ENCODE results near the gene SYP. TPM values are rescaled to one million over a fixed set of nuclear protein-coding genes. Genes with fewer than 3 reads are reported as not detected.
A peak's percentile ranks its signal among the peaks of the same experiment; 100 is the strongest.
"Not testable (repeated sequence)": the region's sequence is repeated elsewhere in the genome, so short reads cannot be mapped to it uniquely, and the experiment has no call there.

The SYP gene
- total RNA-seq, 1 experiment from 2014 or later, result 0.16 TPM

DNA sequence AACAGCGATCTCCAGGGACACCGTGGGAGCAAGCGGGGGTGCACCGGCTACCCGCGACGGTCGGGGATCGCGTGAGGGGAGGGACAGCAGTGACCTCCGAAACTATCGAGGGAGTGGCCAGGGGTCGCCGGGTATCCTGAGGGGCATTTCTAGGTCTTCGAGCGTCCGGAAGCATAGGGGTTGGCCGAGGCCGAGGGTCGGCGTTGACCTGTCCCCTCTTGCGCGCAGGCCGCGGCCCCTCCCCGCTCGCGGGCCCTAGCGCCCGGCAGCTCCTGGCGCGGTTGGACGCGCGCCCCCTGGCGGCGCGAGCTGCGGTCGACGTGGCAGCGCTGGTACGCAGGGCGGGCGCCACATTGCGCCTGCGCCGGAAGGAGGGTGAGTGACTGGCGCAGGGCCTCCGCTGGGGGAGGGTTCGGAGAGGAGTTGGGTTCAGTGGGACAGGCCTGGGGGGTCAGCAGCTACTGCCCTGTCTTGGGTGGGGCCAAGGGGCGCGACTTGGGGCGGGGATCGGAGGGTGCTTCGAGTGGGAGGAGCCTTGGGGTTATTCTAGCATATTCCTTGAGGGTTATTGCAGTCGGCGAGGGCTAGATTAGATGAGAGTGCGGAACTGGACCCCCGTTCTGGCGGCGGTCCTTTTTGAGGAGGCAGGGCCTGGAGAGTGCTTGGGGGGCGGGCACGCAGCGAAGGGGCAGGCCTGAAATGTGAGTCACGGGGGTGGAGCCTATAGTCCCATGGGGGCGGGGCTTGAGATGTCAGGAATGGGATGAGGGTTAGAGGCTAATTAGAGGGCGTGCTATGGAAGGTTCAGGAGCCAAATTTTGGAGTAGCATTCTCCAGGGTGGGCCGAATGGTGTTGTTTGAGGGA, 36.2 kb downstream of the SYP start:
- peak overlapping the region; percentile 31 for H3K4me3 ChIP-seq
- peak overlapping the region; percentile 71 for H3K27ac ChIP-seq
- peak; percentile 72 to 78 for DNase-seq (ENCODE audit: low read depth in 1 of 2, low spot score in 2 of 2)
- H3K36me3 ChIP-seq, result no peaks in the 10 kb centered on the region
- no peaks in the 10 kb centered on the region for H3K27me3 ChIP-seq (replicated peaks)
- no peaks in the 10 kb centered on the region for H3K9me3 ChIP-seq (replicated peaks)
- peaks cover 27% of the 10 kb centered on the region for H3K4me1 ChIP-seq (replicated peaks)

DNA sequence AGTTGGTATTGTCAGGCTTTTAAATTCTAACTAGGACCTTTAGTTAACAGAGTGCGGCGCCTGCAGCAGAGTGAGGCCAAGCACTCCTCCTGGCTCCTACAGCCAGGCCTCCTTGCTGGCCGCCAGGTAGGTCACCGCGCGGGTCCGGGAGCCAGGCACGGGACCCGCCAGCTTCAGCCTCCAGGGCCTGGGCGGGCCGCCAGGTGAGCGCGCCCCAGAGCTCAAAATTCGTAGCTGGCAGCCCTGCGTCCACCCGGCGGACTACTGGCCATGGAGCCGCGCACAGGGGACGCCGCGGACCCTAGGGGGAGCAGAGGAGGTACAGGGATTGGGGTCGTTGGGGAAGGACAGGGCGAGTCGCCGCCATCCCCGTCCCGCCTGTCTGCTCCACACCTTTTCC, 37.4 kb downstream of the SYP start, which contains the start of gene MAGIX:
TSS of gene MAGIX (plus strand) at position 139 of the 400 bp plus-strand sequence. CDS start at position 271, 132 bp downstream.
- no peaks in the 10 kb centered on the region for H3K27me3 ChIP-seq (replicated peaks)
- no peak for DNase-seq (ENCODE audit: low read depth in 1 of 2, low spot score in 2 of 2)
- peak within 1 kb of the TSS; percentile 31 for H3K4me3 ChIP-seq
- no peaks in the 10 kb centered on the region for H3K36me3 ChIP-seq
- H3K27ac ChIP-seq, result peak within 1 kb of the TSS; percentile 71
- H3K4me1 ChIP-seq (replicated peaks), result peaks cover 23% of the 10 kb centered on the region
- H3K9me3 ChIP-seq (replicated peaks), result no peaks in the 10 kb centered on the region

DNA sequence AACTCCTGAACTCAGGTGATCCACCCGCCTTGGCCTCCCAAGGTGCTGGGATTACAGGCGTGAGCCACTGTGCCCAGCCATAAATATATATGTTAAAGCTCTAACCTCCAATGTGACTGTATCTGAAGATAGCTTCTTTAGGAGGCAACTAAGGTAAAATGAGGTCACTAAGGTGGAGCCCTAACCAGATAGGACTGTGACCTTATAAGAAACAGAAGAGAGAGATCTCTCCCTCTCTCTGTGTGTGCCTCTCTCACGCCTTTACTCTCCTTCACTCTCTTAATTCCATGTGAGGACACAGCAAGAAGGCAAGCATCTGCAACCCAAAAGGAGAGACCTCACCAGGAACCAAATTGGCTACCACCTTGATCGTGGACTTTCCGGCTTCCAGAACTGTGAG, 38.4 kb downstream of the SYP start:
- DNase-seq (ENCODE audit: low read depth in 1 of 2, low spot score in 2 of 2), result no peak
- H3K9me3 ChIP-seq (replicated peaks), result no peaks in the 10 kb centered on the region
- no peaks in the 10 kb centered on the region for H3K27me3 ChIP-seq (replicated peaks)
- H3K4me1 ChIP-seq (replicated peaks), result peaks cover 13% of the 10 kb centered on the region
- H3K4me3 ChIP-seq, result no peak overlapping the region
- H3K27ac ChIP-seq, result no peak overlapping the region
- H3K36me3 ChIP-seq, result no peaks in the 10 kb centered on the region

DNA sequence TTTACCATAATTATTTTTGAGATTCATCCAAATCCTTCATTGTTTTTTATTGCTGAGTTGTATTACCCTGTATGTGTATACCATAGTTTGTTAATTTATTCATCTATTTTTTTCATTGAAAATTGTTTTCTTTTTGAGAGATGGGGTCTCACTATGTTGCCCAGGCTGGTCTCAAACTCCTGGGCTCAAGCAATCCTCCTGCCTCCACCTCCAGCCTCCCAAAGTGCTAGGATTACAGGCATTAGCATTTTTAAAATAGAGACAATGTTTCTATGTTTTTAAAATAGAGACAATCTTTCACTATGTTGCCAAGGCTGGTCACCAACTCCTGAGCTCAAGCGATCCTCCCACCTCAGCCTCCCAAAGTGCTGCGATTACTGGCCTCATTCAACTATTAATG, 39.1 kb downstream of the SYP start:
- Histone ChIP-seq H3K36me3 (no peaks in the 10 kb centered on the region), H3K27me3 (replicated peaks) (no peaks in the 10 kb centered on the region), H3K27ac (no peak overlapping the region)

DNA sequence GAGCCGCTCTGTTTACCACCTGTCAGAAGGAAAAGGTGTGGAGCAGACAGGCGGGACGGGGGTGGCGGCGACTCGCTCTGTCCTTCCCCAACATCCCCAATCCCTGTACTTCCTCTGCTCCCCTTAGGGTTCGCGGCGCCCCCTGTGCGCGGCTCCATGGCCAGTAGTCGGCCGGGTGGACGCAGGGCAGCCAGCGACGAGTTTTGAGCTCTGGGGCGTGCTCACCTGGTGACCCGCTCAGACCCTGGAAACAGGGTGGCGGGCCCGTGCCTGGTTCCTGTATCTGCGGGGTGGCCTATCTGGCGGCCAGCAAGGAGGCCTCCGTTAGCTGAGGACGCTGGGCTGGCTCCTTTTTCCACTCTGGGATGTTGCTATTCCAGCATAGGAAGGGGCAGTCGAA, 42.8 kb downstream of the SYP start:
- Histone ChIP-seq H3K9me3 (replicated peaks) (no peaks in the 10 kb centered on the region), H3K4me3 (no peak overlapping the region), H3K4me1 (replicated peaks) (peaks cover 18% of the 10 kb centered on the region), H3K27ac (no peak overlapping the region), H3K36me3 (no peaks in the 10 kb centered on the region), H3K27me3 (replicated peaks) (no peaks in the 10 kb centered on the region)
- no peak for DNase-seq (ENCODE audit: low read depth in 1 of 2, low spot score in 2 of 2)

More for the DNA sequence above, 39.1 kb downstream of the SYP start:
- Histone ChIP-seq H3K4me1 (replicated peaks) (peaks cover 14% of the 10 kb centered on the region), H3K9me3 (replicated peaks) (no peaks in the 10 kb centered on the region), H3K4me3 (no peak overlapping the region)
- no peak for DNase-seq (ENCODE audit: low read depth in 1 of 2, low spot score in 2 of 2)

DNA sequence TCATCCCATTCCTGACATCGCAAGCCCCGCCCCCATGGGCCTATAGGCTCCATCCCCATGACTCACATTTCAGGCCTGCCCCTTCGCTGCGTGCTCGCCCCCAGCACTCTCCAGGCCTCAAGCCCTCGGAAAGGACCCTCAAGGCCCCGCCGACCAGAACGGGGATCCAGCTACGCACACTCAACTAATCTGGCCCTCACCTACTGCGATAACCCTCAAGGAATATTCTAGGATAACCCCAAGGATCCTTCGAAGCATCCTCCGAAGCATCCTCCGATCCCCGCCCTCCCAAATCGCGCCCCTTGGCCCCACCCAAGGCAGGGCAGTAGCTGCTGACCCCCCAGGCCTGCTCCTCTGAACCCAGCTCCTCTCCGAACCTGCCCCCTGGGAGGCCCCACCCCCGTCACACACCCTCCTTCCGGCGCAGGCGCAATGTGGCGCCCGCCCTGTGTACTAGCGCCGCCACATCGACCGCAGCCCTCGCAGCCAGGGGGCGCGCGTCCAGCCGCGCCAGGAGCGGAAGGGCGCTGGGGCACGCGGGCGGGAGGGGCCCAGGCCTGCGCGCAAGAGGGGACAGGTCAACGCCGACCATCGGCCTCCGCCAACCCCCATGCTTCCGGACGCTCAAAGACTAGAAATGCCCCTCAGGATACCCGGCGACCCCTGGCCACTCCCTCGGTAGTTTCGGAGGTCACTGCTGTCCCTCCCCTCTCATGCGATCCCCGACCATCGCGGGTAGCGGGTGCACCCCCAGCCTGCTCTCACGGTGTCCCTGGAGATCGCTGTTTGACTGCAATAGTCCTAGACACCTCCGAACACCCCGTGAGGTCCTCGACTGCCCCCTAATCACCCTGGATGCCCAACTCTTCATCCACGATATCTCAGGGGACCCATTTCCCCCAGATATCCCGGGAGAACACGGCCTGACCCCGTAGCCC, 43.8 kb downstream of the SYP start:
- DNase-seq (ENCODE audit: low read depth in 1 of 2, low spot score in 2 of 2), result peak; percentile 76 to 91
- no peaks in the 10 kb centered on the region for H3K9me3 ChIP-seq (replicated peaks)
- peak overlapping the region; percentile 40 for H3K4me3 ChIP-seq
- peak overlapping the region; percentile 95 for H3K27ac ChIP-seq
- H3K4me1 ChIP-seq (replicated peaks), result peaks cover 18% of the 10 kb centered on the region
- H3K27me3 ChIP-seq (replicated peaks), result no peaks in the 10 kb centered on the region
- H3K36me3 ChIP-seq, result no peaks in the 10 kb centered on the region

DNA sequence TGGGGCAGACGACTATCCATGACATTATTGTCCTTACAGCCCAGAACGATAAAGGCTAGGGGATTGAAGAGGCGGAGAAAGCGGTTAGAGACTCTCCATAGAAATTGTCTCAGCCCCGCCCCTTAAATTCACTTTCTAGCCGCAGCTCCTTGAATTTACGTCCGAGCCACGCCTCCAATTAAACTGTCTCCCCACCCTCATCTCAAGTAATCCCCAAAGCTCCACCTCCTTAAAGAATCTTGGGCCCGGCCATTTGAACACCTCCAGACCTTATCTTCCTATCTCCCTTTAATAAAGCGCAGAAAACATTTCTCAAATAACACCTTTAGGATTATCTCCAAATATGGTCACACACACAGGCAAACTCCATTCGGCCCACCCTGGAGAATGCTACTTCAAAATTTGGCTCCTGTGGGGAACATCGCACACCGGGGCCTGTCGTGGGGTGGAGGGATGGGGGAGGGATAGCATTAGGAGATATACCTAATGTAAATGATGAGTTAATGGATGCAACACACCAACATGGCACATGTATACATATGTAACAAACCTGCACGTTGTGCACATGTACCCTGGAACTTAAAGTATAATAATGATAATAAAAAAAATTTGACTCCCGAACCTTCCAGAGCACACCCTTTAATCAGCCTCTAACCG, 44.6 kb downstream of the SYP start:
- peak overlapping the region; percentile 95 for H3K27ac ChIP-seq
- H3K9me3 ChIP-seq (replicated peaks), result no peaks in the 10 kb centered on the region
- DNase-seq (ENCODE audit: low read depth in 1 of 2, low spot score in 2 of 2), result peak; percentile 64

DNA sequence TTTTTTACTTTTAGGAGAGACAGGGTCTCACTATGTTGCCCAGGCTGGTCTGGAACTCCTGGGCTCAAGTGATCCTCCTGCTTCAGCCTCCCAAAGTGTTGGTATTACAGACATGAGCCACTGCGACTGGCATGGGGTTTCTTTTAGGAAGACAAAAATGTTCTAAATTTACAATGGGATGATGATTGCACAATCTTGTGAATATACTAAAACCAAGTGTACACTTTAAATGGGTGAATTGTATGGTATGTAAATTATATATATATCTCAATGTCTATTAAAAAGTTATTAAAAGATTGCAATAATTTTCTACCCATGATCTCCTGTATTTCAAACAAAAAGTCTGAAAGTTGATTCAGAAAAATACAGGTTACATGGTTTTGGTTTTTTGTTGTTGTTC, 46.5 kb downstream of the SYP start:
- DNase-seq (ENCODE audit: low read depth in 1 of 2, low spot score in 2 of 2), result no peak
- no peaks in the 10 kb centered on the region for H3K9me3 ChIP-seq (replicated peaks)

More for the DNA sequence above, 44.6 kb downstream of the SYP start:
- no peaks in the 10 kb centered on the region for H3K36me3 ChIP-seq
- peak overlapping the region; percentile 40 for H3K4me3 ChIP-seq
- H3K27me3 ChIP-seq (replicated peaks), result no peaks in the 10 kb centered on the region
- peaks cover 18% of the 10 kb centered on the region for H3K4me1 ChIP-seq (replicated peaks)

DNA sequence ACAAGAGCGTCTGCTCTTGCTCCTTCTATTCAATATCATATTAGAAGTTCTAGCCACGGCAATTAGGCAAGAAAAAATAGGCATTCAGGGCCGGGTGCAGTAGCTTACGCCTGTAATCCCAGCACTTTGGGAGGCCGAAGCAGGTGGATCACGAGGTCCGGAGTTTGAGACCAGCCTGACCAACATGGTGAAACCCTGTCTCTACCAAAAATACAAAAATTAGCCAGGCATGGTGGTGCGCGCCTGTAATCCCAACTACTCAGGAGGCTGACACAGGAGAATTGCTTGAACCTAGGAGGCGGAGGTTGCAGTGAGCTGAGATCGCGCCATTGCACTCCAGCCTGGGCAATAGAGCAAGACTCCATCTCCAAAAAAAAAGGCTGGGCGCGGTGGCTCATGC, 50.7 kb downstream of the SYP start:
- not testable (repeated sequence) for H3K4me1 ChIP-seq (replicated peaks); H3K27ac ChIP-seq; H3K27me3 ChIP-seq (replicated peaks); H3K9me3 ChIP-seq (replicated peaks); DNase-seq (ENCODE audit: low read depth in 1 of 2, low spot score in 2 of 2); H3K36me3 ChIP-seq; H3K4me3 ChIP-seq

More for the DNA sequence above, 46.5 kb downstream of the SYP start:
- Histone ChIP-seq H3K4me3 (no peak overlapping the region), H3K36me3 (no peaks in the 10 kb centered on the region), H3K4me1 (replicated peaks) (peaks cover 18% of the 10 kb centered on the region), H3K27me3 (replicated peaks) (no peaks in the 10 kb centered on the region), H3K27ac (no peak overlapping the region)

DNA sequence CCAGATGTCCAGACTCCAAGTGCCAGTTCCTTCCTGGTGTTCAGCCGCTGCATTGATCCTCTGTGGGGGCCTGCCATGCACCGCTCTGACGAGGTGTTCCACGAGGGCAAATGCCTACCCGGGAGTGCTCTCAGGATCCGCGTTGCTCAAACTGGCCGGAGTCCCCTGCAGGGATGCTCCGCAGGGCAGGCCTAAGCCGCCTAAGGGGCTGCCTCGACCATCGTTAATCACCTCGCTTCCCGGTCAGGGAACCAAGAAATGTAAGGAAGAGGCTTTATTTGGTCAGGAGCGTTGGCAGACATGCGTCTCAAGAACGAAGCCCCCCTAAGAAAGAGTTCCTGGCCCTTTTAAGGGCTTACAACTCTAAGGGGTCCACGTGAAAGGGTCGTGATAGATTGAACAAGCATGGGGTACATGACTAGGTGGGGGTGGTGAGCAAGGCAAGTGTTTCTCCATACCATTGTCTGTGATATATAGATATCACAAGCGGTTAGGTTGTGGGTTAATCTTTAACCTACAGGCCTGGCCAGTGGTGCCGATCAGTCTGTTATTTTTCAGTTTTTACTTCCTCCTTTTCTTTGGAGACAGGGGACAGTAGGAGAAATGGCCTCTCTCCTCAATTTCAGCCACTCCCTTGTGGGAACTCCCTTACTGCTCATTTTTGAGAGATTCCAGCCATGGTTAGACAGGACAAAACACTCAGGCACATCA, 51.4 kb downstream of the SYP start:
- not testable (repeated sequence) for H3K27ac ChIP-seq; H3K9me3 ChIP-seq (replicated peaks); H3K36me3 ChIP-seq; DNase-seq (ENCODE audit: low read depth in 1 of 2, low spot score in 2 of 2); H3K27me3 ChIP-seq (replicated peaks); H3K4me1 ChIP-seq (replicated peaks); H3K4me3 ChIP-seq

DNA sequence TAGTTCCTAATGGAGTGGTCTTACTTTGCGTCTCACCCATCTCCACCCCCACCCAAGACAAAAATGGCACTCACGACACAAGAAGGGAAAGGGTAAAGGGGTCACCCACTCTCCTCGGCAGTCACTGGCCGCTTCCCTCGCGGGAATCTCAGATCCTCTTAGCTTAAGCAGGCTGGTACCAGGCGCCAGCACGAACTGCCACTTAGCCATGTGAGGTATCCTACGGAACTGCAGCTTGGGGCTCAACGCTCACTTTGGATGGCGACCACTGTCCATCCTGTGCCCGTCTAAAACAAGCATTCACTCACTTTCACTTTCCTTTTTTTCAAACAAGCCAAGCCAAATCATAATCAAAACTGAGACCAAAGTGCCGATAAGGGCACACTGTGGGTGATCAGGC, 52.1 kb downstream of the SYP start:
- no peaks in the 10 kb centered on the region for H3K27me3 ChIP-seq (replicated peaks)
- no peaks in the 10 kb centered on the region for H3K9me3 ChIP-seq (replicated peaks)
- no peak overlapping the region for H3K27ac ChIP-seq
- no peak overlapping the region for H3K4me3 ChIP-seq
- DNase-seq (ENCODE audit: low read depth in 1 of 2, low spot score in 2 of 2), result no peak
- no peaks in the 10 kb centered on the region for H3K36me3 ChIP-seq
- no peaks in the 10 kb centered on the region for H3K4me1 ChIP-seq (replicated peaks)

DNA sequence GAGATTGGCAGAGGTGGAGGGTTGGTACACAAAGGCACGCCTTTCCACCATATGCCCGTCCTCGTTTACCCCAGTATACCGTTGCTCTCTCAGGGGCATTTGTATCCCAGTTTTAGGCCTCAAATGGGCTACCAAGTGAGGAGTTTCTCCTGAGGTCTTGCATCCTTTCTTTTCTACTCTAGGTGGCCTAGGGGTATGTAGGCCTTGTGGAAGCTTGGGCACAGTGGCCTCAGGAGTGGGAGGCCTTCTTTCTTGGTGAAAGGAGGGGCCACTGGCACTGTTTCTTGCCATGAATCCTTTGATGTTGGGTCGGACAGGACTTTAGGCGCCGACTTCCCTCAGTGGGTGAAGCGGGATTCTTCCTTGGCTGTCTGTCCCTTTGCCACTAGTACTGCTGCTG, 52.7 kb downstream of the SYP start:
- Histone ChIP-seq H3K27me3 (replicated peaks) (no peaks in the 10 kb centered on the region), H3K36me3 (no peaks in the 10 kb centered on the region), H3K4me3 (no peak overlapping the region), H3K4me1 (replicated peaks) (no peaks in the 10 kb centered on the region), H3K27ac (no peak overlapping the region), H3K9me3 (replicated peaks) (no peaks in the 10 kb centered on the region)
- DNase-seq (ENCODE audit: low read depth in 1 of 2, low spot score in 2 of 2), result no peak

DNA sequence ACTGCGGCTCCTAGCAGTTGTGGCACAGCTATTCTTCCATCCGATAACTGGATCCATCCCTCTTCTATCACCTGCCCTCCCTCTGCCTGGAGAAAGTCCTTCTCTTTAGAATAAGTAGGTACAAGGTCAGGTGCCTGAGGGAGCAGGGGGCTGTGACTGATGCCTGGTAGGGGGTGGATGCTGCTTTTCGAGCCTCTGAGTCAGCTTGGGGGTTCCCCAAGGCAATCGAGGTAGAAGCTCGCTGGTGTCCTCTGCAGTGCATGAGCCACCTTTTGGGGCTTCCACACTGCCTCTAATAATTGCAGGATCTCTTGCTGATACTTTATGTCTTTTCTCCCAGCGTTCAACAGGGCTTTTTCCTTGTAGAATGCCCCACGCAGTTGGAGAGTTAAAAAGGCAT, 56.8 kb downstream of the SYP start:
- not testable (repeated sequence) for H3K4me1 ChIP-seq (replicated peaks); DNase-seq (ENCODE audit: low read depth in 1 of 2, low spot score in 2 of 2); H3K27ac ChIP-seq

More for the DNA sequence above, 56.8 kb downstream of the SYP start:
- H3K9me3 ChIP-seq (replicated peaks); H3K36me3 ChIP-seq; H3K4me3 ChIP-seq; H3K27me3 ChIP-seq (replicated peaks): not testable (repeated sequence)
